Measurements from ENCODE around the gene SOS2.
A peak's percentile ranks its signal among the peaks of the same experiment; 100 is the strongest.
"Not testable (repeated sequence)": the region's sequence is repeated elsewhere in the genome, so short reads cannot be mapped to it uniquely, and the experiment has no call there.

SOS2 gene

GRCh38 chr14:50089208-50089607 is 142.2 kb downstream of the SOS2 start:
- Mint-ChIP-seq H3K4me3 (peak overlapping the region; percentile 24), H3K36me3 (ENCODE audit: low read depth) (peaks cover 12% of the 10 kb centered on the region), H3K27ac (peak overlapping the region; percentile 62), H3K4me1 (ENCODE audit: low read depth) (peaks cover 96% of the 10 kb centered on the region), H3K27me3 (no peaks in the 10 kb centered on the region), H3K9me3 (no peaks in the 10 kb centered on the region)

DNA sequence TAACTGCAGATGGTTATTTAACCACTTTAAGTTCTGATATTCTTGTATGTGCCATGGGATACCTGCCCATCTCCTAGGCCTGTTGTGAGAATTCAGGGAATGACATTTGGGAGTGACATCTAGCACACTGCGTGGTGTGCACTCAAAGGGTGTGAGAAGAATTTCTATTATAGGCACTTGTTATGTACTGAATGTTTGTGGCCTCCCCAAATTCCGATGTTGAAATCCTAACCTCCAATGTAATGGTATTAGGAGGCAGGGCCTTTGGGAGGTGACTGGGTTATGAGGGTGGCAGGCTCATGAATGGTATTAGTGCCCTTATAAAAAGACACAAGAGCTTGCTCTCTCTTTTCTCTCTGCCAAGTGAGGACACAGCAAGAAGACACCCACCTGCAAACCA is 142.6 kb downstream of the SOS2 start:
- Mint-ChIP-seq H3K9me3 (no peaks in the 10 kb centered on the region), H3K27me3 (no peaks in the 10 kb centered on the region), H3K4me1 (ENCODE audit: low read depth) (peaks cover 96% of the 10 kb centered on the region), H3K4me3 (peak overlapping the region; percentile 24), H3K27ac (peak overlapping the region; percentile 62), H3K36me3 (ENCODE audit: low read depth) (peaks cover 12% of the 10 kb centered on the region)

GRCh38 chr14:50088117-50088515 is 143.3 kb downstream of the SOS2 start:
- peaks cover 97% of the 10 kb centered on the region for H3K4me1 Mint-ChIP-seq (ENCODE audit: low read depth)
- peak overlapping the region; percentile 87 for H3K27ac Mint-ChIP-seq
- peaks cover 12% of the 10 kb centered on the region for H3K36me3 Mint-ChIP-seq (ENCODE audit: low read depth)
- H3K4me3 Mint-ChIP-seq = peak overlapping the region; percentile 46
- no peaks in the 10 kb centered on the region for H3K27me3 Mint-ChIP-seq
- no peaks in the 10 kb centered on the region for H3K9me3 Mint-ChIP-seq

- Mint-ChIP-seq H3K27me3 (no peaks in the 10 kb centered on the region), H3K36me3 (ENCODE audit: low read depth) (peaks cover 12% of the 10 kb centered on the region), H3K4me1 (ENCODE audit: low read depth) (peaks cover 97% of the 10 kb centered on the region), H3K4me3 (peak overlapping the region; percentile 46), H3K27ac (peak overlapping the region; percentile 87), H3K9me3 (no peaks in the 10 kb centered on the region)
These were observed 143.8 kb downstream of the SOS2 start for GRCh38 chr14:50087341-50088116.

DNA sequence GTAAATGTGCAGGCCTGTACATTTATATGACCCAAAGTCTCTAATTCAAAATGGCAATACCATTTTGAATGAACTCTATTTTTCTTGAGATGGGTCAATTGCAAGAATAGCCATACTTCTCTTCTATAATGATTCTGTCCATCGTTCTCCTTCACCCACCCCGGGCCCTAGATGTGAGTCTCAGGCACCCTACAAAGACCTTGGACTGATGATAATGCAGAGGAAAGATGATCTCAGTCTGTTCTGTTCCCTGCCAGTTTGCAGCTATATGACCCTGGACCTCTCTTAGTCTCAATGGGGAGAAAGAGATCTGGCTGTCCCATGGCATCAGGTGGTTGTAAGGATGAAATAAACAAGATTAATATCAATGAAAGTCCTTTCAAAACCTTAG is 145.1 kb downstream of the SOS2 start:
- no peaks in the 10 kb centered on the region for H3K9me3 Mint-ChIP-seq
- H3K27me3 Mint-ChIP-seq = no peaks in the 10 kb centered on the region
- peaks cover 14% of the 10 kb centered on the region for H3K36me3 Mint-ChIP-seq (ENCODE audit: low read depth)
- H3K4me1 Mint-ChIP-seq (ENCODE audit: low read depth) = peaks cover 97% of the 10 kb centered on the region
- peak overlapping the region; percentile 71 for H3K4me3 Mint-ChIP-seq
- peak overlapping the region; percentile 99 for H3K27ac Mint-ChIP-seq

DNA sequence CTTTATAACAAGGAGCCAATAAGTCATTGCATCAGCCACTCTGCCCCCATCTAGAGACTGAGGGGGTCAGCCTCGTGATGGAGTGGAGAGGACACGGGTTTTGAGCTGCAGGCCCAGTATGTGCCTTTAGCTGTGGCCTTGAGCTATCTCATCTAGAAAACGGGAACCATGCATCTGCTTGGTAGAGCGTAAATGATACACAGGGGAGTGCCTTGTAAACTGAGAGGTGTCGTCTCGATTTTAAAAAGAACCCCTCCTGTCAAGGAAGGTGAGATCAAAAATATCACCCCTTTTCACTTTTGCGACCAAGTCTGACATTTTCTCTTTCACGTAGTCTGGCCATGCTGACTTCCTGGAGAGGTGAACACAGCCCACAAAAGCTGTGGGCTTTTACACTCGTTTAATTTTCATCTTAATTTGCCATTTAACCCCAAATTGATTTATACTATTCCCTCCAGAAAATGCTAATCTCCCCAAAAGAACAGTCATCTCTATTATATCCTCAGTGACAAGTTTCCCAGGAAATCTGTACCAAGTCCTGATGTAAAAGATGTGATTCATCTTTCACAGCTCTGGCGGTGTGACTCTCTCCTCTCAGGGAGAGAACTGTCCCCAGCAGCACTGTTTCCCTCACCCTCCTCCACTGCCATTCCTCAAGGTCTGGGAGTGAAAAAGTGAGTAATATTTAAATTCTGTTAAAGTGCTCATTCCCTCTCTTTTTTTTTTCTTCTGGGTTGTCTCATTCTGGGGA is 145.6 kb downstream of the SOS2 start:
- H3K36me3 Mint-ChIP-seq (ENCODE audit: low read depth) = peaks cover 14% of the 10 kb centered on the region
- H3K4me1 Mint-ChIP-seq (ENCODE audit: low read depth) = peaks cover 97% of the 10 kb centered on the region
- peak overlapping the region; percentile 99 for H3K27ac Mint-ChIP-seq
- H3K9me3 Mint-ChIP-seq = no peaks in the 10 kb centered on the region
- no peaks in the 10 kb centered on the region for H3K27me3 Mint-ChIP-seq
- peak overlapping the region; percentile 71 for H3K4me3 Mint-ChIP-seq

- Mint-ChIP-seq H3K9me3 (no peaks in the 10 kb centered on the region), H3K27ac (peak overlapping the region; percentile 99), H3K4me1 (ENCODE audit: low read depth) (peaks cover 89% of the 10 kb centered on the region), H3K27me3 (no peaks in the 10 kb centered on the region), H3K4me3 (peak overlapping the region; percentile 19), H3K36me3 (ENCODE audit: low read depth) (peaks cover 6% of the 10 kb centered on the region)
These were observed 146.7 kb downstream of the SOS2 start for GRCh38 chr14:50084666-50085065.

DNA sequence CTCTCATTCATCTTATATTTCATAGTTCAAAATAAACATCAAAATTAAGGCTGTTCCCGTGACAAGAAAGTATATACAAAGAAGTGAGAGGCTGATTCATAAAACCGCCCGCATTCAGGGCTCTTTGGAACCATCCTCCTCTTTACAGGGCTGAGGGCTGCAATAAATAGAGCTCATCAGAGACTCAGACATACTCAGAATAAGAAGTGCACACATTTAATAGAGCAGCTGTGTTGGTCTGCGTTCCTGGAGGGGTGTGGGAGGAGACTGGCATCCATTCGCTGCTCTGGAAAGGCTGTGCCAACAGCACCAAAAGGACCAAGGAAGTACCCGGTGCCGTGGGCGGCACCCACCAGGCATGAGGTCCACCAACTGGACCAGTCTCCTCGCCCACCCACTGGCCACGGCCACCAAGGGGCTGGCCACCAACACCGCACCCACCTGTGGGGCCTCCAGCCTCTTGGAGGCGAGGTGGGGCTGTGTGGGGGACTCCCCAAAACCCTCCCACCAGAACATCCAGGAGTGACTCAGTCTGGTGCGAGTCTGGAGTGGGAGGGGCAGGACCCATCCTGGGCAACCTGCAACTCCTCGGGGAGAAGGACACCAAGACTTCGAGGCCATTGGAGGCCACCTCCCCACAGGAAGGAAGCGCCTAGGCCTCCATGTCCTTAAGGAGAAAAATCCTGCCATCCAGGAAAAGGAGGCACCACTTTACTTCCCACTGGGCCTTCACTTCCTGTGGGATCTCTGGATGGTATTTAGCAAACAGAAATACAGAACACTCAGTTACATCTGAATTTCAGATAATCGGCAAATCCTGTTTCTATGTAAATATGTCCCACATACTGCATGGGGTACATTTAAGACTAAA is 147.7 kb downstream of the SOS2 start:
- no peaks in the 10 kb centered on the region for H3K9me3 Mint-ChIP-seq

DNA sequence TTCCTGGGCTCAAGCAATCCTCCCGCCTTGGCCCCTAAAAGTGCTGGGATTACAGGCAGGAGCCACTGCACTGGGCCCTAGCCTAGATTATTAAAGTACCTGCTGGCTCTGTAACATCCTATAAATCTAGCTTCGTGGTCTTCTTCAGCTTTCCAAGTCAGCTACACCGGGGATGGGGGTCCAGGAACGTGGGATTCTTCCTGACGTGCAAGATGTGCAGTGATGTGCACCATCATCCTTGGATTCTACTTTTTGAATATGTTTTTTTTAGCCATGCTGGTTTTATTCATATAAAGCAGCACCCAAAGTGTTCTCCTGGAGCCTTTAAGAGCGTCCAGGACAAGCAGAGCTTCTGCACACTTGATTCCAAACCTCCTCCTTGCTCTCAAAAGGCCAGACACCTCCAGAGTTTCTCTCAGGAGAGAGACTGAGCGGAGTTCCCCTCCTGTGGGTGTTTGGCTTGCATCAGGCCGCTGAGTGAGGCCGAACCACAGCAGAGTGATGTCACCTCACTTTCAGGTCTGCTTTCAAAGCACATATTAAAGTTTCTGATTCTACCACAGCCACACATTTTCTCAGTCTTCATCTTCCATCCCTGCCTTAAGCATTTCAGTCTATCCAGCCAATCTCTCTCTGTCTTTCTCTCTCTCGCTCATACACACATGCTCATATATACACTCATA is 148.5 kb downstream of the SOS2 start:
- peaks cover 84% of the 10 kb centered on the region for H3K4me1 Mint-ChIP-seq (ENCODE audit: low read depth)
- H3K4me3 Mint-ChIP-seq = peak overlapping the region; percentile 85
- H3K27me3 Mint-ChIP-seq = no peaks in the 10 kb centered on the region
- no peaks in the 10 kb centered on the region for H3K9me3 Mint-ChIP-seq
- peaks cover 4% of the 10 kb centered on the region for H3K36me3 Mint-ChIP-seq (ENCODE audit: low read depth)
- peak overlapping the region; percentile 99 for H3K27ac Mint-ChIP-seq

More for the DNA sequence above, 147.7 kb downstream of the SOS2 start:
- H3K27me3 Mint-ChIP-seq = no peaks in the 10 kb centered on the region
- peak overlapping the region; percentile 85 for H3K4me3 Mint-ChIP-seq
- H3K4me1 Mint-ChIP-seq (ENCODE audit: low read depth) = peaks cover 86% of the 10 kb centered on the region
- H3K36me3 Mint-ChIP-seq (ENCODE audit: low read depth) = peaks cover 6% of the 10 kb centered on the region
- H3K27ac Mint-ChIP-seq = peak overlapping the region; percentile 99

- Mint-ChIP-seq H3K27me3 (no peaks in the 10 kb centered on the region), H3K4me3 (peak overlapping the region; percentile 85), H3K36me3 (ENCODE audit: low read depth) (peaks cover 3% of the 10 kb centered on the region), H3K27ac (peak overlapping the region; percentile 99), H3K9me3 (no peaks in the 10 kb centered on the region), H3K4me1 (ENCODE audit: low read depth) (peaks cover 81% of the 10 kb centered on the region)
These were observed 149.1 kb downstream of the SOS2 start for GRCh38 chr14:50082308-50082742.

- peaks cover 72% of the 10 kb centered on the region for H3K4me1 Mint-ChIP-seq (ENCODE audit: low read depth)
- not testable (repeated sequence) for H3K4me3 Mint-ChIP-seq, H3K27me3 Mint-ChIP-seq, H3K27ac Mint-ChIP-seq, H3K9me3 Mint-ChIP-seq
- peaks cover 17% of the 10 kb centered on the region for H3K36me3 Mint-ChIP-seq (ENCODE audit: low read depth)
These were observed 152.3 kb downstream of the SOS2 start for GRCh38 chr14:50079103-50079502.

DNA sequence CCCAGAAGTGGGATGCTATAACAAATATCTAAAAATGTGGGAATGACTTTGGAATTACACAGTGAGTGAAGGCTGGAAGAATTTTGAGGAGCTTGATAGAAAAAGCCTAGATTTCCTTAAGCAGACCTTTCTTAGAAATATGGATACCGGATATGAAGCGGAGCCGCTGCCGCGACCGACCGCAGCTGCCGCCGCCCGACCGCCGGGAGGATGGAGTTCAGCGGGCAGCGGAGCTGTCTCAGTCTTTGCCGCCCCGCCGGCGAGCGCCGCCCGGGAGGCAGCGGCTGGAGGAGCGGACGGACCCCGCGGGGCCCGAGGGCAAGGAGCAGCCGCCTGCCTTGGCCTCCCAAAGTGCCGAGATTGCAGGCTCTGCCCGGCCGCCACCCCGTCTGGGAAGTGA is 157.7 kb downstream of the SOS2 start:
- H3K27ac Mint-ChIP-seq, H3K27me3 Mint-ChIP-seq, H3K4me3 Mint-ChIP-seq, H3K9me3 Mint-ChIP-seq: not testable (repeated sequence)
- peaks cover 27% of the 10 kb centered on the region for H3K36me3 Mint-ChIP-seq (ENCODE audit: low read depth)
- H3K4me1 Mint-ChIP-seq (ENCODE audit: low read depth) = peaks cover 71% of the 10 kb centered on the region

DNA sequence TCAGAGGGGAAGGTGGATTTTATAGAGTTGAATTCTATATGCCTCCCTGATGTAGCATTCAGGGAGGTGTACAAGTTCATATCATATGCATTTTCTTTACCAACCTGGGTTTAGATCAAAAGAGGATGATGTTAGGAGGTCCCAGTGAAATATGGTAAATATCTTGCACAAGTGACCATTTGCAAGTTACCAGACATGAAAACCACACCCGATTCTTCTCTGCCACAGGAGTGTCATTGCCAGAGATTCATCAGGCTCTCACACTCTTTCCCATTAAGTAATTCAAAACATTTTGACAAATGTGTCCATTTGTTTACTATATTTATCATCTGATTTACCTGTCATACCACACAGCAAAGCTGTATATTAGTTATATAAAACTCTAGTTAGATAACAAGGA is 159.0 kb downstream of the SOS2 start:
- no peaks in the 10 kb centered on the region for H3K27me3 Mint-ChIP-seq
- H3K36me3 Mint-ChIP-seq (ENCODE audit: low read depth) = peaks cover 37% of the 10 kb centered on the region
- H3K9me3 Mint-ChIP-seq = peaks cover 3% of the 10 kb centered on the region
- peaks cover 74% of the 10 kb centered on the region for H3K4me1 Mint-ChIP-seq (ENCODE audit: low read depth)
- H3K4me3 Mint-ChIP-seq = no peak overlapping the region
- no peak overlapping the region for H3K27ac Mint-ChIP-seq

DNA sequence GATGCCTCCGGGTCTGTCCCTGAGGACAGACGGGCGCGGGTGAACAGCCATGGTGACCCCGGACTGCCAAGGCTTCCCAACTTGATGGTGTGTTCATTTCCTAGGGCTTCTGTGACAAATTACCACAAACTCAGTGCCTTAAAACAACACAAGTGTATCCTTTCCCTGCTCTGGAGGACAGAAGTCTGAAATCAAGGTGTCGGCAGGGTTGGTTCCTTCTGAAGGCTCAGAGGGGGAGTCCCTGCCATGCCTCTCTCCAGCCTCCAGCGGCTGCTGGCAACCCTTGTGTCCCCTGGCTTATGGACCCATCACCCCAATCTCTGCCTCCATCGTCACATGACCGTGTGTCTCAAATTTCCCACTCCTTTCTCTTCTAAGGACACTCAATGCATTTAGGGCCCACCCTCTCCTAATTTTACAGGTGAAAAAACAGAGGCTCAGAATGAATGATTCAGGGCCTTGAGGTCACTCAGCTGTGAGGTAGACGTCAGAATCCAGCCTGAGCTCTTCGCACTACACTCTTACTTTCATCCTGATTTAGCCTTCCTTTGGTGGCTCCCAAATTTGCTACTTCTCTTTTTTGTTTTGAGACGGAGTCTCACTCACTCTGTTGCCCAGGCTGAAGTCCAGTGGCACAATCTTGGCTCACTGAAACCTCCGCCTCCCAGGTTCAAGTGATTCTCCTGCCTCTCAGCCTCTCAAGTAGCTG is 160.4 kb downstream of the SOS2 start:
- Mint-ChIP-seq H3K36me3 (ENCODE audit: low read depth) (peaks cover 29% of the 10 kb centered on the region), H3K4me3 (no peak overlapping the region), H3K4me1 (ENCODE audit: low read depth) (peaks cover 77% of the 10 kb centered on the region), H3K9me3 (peaks cover 3% of the 10 kb centered on the region), H3K27ac (peak overlapping the region; percentile 5), H3K27me3 (no peaks in the 10 kb centered on the region)

Measured in stimulated activated naive CD8-positive, alpha-beta T cell treated with anti-CD3 and anti-CD28 coated beads, Interleukin-15, Interleukin-2, amounts not matched to agents 100 ng/mL and 50 ng/mL, for 24 hours (primary cell).